ENCODE results near the gene RNF146.

The RNF146 gene

GRCh38 chr6:127301199-127301700 lies 34.6 kb downstream of the RNF146 start:
- Histone ChIP-seq H3K27me3 (ENCODE audit: insufficient read depth, poor library complexity, severe bottlenecking) (no peaks in the 10 kb centered on the region), H3K27ac (replicated peaks) (no peak overlapping the region), H3K4me3 (replicated peaks; ENCODE audit: insufficient read depth, low read length) (no peak overlapping the region)
- TF ChIP-seq CTCF (IDR thresholded peaks at IDR 0.05; ENCODE audit: insufficient read depth, low read length) (no peak), POLR2AphosphoS5 (IDR thresholded peaks at IDR 0.05; ENCODE audit: low read depth) (no peak), REST (IDR thresholded peaks at IDR 0.05; ENCODE audit: insufficient replicate concordance, low read depth) (no peak), SPI1 (IDR thresholded peaks at IDR 0.05; ENCODE audit: borderline replicate concordance, low read depth) (no peak), GABPA (IDR thresholded peaks at IDR 0.05; ENCODE audit: low read depth) (no peak)
- DNase-seq (ENCODE audit: low read depth in 1 of 2, low spot score in 1 of 2), result no peak

- Histone ChIP-seq H3K4me3 (replicated peaks; ENCODE audit: insufficient read depth, low read length) (no peak overlapping the region), H3K27me3 (ENCODE audit: insufficient read depth, poor library complexity, severe bottlenecking) (no peaks in the 10 kb centered on the region), H3K27ac (replicated peaks) (no peak overlapping the region)
- DNase-seq (ENCODE audit: low read depth in 1 of 2, low spot score in 1 of 2), result peak; percentile 22 to 39
- TF ChIP-seq GABPA (IDR thresholded peaks at IDR 0.05; ENCODE audit: low read depth) (no peak), POLR2AphosphoS5 (IDR thresholded peaks at IDR 0.05; ENCODE audit: low read depth) (no peak), SPI1 (IDR thresholded peaks at IDR 0.05; ENCODE audit: borderline replicate concordance, low read depth) (peak; percentile 26; the same call in 1 of the 2 replicates), REST (IDR thresholded peaks at IDR 0.05; ENCODE audit: insufficient replicate concordance, low read depth) (no peak), CTCF (IDR thresholded peaks at IDR 0.05; ENCODE audit: insufficient read depth, low read length) (peak; percentile 56)
These were observed 36.3 kb downstream of the RNF146 start for GRCh38 chr6:127302728-127303660.

GRCh38 chr6:127303917-127304316 lies 37.3 kb downstream of the RNF146 start:
- H3K27me3 ChIP-seq (ENCODE audit: insufficient read depth, poor library complexity, severe bottlenecking), result no peaks in the 10 kb centered on the region
- no peak for DNase-seq (ENCODE audit: low read depth in 1 of 2, low spot score in 1 of 2)
- TF ChIP-seq SPI1 (IDR thresholded peaks at IDR 0.05; ENCODE audit: borderline replicate concordance, low read depth), result no peak
- no peak overlapping the region for H3K27ac ChIP-seq (replicated peaks)
- H3K4me3 ChIP-seq (replicated peaks; ENCODE audit: insufficient read depth, low read length), result no peak overlapping the region

- Histone ChIP-seq H3K27me3 (ENCODE audit: insufficient read depth, poor library complexity, severe bottlenecking) (no peaks in the 10 kb centered on the region), H3K4me3 (replicated peaks; ENCODE audit: insufficient read depth, low read length) (no peak overlapping the region), H3K27ac (replicated peaks) (no peak overlapping the region)
- no peak for DNase-seq (ENCODE audit: low read depth in 1 of 2, low spot score in 1 of 2)
- TF ChIP-seq CTCF (IDR thresholded peaks at IDR 0.05; ENCODE audit: insufficient read depth, low read length), result no peak
- no peak for TF ChIP-seq POLR2AphosphoS5 (IDR thresholded peaks at IDR 0.05; ENCODE audit: low read depth)
- TF ChIP-seq REST (IDR thresholded peaks at IDR 0.05; ENCODE audit: insufficient replicate concordance, low read depth), result no peak
- TF ChIP-seq GABPA (IDR thresholded peaks at IDR 0.05; ENCODE audit: low read depth), result no peak
- TF ChIP-seq SPI1 (IDR thresholded peaks at IDR 0.05; ENCODE audit: borderline replicate concordance, low read depth), result no peak
These were observed 39.1 kb downstream of the RNF146 start for GRCh38 chr6:127305741-127306140.

Data from HL-60 (cell line).